Measurements from ENCODE around the gene CHST3. TPM values are rescaled to one million over a fixed set of nuclear protein-coding genes. Genes with fewer than 3 reads are reported as not detected.
A peak's percentile ranks its signal among the peaks of the same experiment; 100 is the strongest.

CHST3 gene
- total RNA-seq, 1 experiment from 2014 or later = 6.1 TPM

DNA sequence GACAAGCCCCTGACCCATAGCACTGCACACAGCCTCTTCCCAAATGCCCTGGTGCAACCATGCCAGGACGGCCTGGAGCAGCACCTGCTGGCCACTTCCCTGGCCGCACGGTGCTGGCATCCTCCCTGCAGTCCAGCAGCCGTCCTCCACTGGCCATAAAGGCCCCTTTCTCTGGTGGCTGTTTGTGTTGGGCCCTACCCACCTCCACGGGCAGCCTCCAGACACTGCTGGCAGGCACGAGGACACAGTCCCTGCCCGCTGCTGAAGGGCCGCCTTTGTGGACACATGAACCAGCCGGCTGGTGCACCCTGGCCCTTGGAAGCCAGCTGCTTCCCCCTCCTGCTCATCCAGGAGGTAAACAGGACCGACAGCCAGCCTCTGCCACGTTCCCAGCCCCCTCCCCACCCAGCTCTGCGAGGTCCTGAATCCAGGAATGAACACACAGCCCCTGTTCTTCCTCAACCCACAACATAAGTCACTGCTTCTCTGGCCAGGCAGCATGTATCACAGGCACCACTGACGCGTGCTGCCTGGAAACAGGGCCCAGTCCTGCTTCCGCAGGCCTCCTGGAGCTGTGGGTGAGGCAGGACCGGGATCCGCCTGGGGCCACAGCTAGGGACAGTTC lies 80.3 kb downstream of the CHST3 start:
- Histone ChIP-seq H3K79me2 (ENCODE audit: insufficient read depth, low read length) (no peaks in the 10 kb centered on the region), H2AFZ (ENCODE audit: low read length) (no peak overlapping the region), H3K4me1 (ENCODE audit: insufficient read depth, low read length) (0 out of 2 replicates have a peak, but pooled peaks cover 2% of the 10 kb centered on the region), H3K14ac (ENCODE audit: insufficient read depth, low read length) (no peak overlapping the region), H3K23ac (ENCODE audit: insufficient read length, low read depth, low read length) (no peak overlapping the region), H4K20me1 (ENCODE audit: control insufficient read depth, insufficient read depth, insufficient read length) (no peaks in the 10 kb centered on the region), H2BK120ac (ENCODE audit: low read depth, low read length, poor library complexity, severe bottlenecking) (no peak overlapping the region), H4K91ac (ENCODE audit: insufficient read length, low read depth, low read length) (no peak overlapping the region), H3K27ac (ENCODE audit: insufficient read length, low read depth, low read length) (no peak overlapping the region), H2BK20ac (ENCODE audit: low read depth, low read length, poor library complexity, severe bottlenecking) (no peak overlapping the region), H3K4me2 (ENCODE audit: insufficient read depth, insufficient read length, low read length) (no peak overlapping the region), H3K9ac (ENCODE audit: extremely low read depth, insufficient read length, low read length) (no peak overlapping the region), H4K8ac (replicated peaks; ENCODE audit: insufficient read length, low read depth, low read length) (peak overlapping the region; percentile 58), H2BK12ac (ENCODE audit: insufficient read length, low read depth, low read length) (no peak overlapping the region), H3K27me3 (ENCODE audit: insufficient read depth, low read length) (no peaks in the 10 kb centered on the region), H3T11ph (ENCODE audit: low read length) (no peak overlapping the region), H4K5ac (ENCODE audit: insufficient read length, low read depth, low read length) (no peak overlapping the region), H3K23me2 (ENCODE audit: insufficient read length, low read depth, low read length, poor library complexity, severe bottlenecking) (no peaks in the 10 kb centered on the region), H2BK5ac (ENCODE audit: insufficient read length, low read length) (no peak overlapping the region), H3K18ac (ENCODE audit: insufficient read length, low read depth, low read length) (no peak overlapping the region), H3K9me3 (ENCODE audit: control insufficient read depth, low read depth, low read length) (no peaks in the 10 kb centered on the region), H3K4ac (ENCODE audit: low read depth, low read length) (no peak overlapping the region), H3K56ac (ENCODE audit: insufficient read length, low read depth, low read length) (no peak overlapping the region), H2AK5ac (ENCODE audit: insufficient read length, low read length) (no peak overlapping the region), H3K79me1 (ENCODE audit: insufficient read depth, low read depth, low read length, poor library complexity, severe bottlenecking) (no peaks in the 10 kb centered on the region), H2BK15ac (ENCODE audit: low read depth, low read length) (no peak overlapping the region)
- Mint-ChIP-seq H3K27me3 (ENCODE audit: low read depth) (no peaks in the 10 kb centered on the region), H3K4me3 (no peak overlapping the region), H3K27ac (peak overlapping the region in 1 of 3 experiments; percentile 57; a peak in 2 of 7 replicates), H3K4me1 (peaks cover 13 to 15% of the 10 kb centered on the region in 2 experiments), H3K36me3 (ENCODE audit: insufficient read depth in 1 of 3, low read depth in 3 of 3) (no peaks in the 10 kb centered on the region), H3K9me3 (peaks cover 0 to 4% of the 10 kb centered on the region in 2 experiments; a peak in 1 of 5 replicates)
- no CpG with 5 or more reads among the region's 17 CpGs for WGBS (ENCODE audit: extremely low coverage, insufficient read length, low lambda C conversion rate)
- TF ChIP-seq, protein P1, sequence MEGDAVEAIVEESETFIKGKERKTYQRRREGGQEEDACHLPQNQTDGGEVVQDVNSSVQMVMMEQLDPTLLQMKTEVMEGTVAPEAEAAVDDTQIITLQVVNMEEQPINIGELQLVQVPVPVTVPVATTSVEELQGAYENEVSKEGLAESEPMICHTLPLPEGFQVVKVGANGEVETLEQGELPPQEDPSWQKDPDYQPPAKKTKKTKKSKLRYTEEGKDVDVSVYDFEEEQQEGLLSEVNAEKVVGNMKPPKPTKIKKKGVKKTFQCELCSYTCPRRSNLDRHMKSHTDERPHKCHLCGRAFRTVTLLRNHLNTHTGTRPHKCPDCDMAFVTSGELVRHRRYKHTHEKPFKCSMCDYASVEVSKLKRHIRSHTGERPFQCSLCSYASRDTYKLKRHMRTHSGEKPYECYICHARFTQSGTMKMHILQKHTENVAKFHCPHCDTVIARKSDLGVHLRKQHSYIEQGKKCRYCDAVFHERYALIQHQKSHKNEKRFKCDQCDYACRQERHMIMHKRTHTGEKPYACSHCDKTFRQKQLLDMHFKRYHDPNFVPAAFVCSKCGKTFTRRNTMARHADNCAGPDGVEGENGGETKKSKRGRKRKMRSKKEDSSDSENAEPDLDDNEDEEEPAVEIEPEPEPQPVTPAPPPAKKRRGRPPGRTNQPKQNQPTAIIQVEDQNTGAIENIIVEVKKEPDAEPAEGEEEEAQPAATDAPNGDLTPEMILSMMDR (conservative IDR thresholded peaks at IDR 0.05) = 0 out of 3 replicates have a peak, but pooled peaks have one; percentile 20
- DNase-seq = no peak

Data from H9 (cell line).